H1 (cell line): Measurements from ENCODE around the gene CACNA1B.

Experiments
- BRCA1 ChIP-seq: IDR thresholded peaks from 2 replicates; pipeline ENCODE4 v1.6.1; 2012; ENCODE audit warnings: low read depth, low read length, improper control_type of control experiment
- CEBPB ChIP-seq: IDR thresholded peaks from 2 replicates; pipeline ENCODE4 v1.6.1; 2012; ENCODE audit warnings: low read depth, low read length
- CREB1 ChIP-seq: IDR thresholded peaks from 2 replicates; pipeline ENCODE4 v1.6.1; 2012; ENCODE audit warnings: inconsistent platforms
- E2F6 ChIP-seq: IDR thresholded peaks from 2 replicates; pipeline ENCODE4 v1.6.1; 2012; ENCODE audit warnings: inconsistent platforms
- EP300 ChIP-seq, 2 experiments: IDR thresholded peaks; 1 replicate in 1 of 2; 2 replicates in 1 of 2; pipeline ENCODE4 v1.6.1; 2011 to 2012; ENCODE audit warnings: low read depth in 2 of 2, low read length in 2 of 2, mild to moderate bottlenecking in 2 of 2, borderline replicate concordance in 1 of 2, inconsistent platforms in 1 of 2, moderate library complexity in 1 of 2
- HDAC6 ChIP-seq: IDR thresholded peaks from one replicate; pipeline ENCODE4 v1.7.1; 2012; ENCODE audit warnings: low read depth, mild to moderate bottlenecking, inconsistent platforms, low read length, moderate library complexity
- POLR2A ChIP-seq, 2 experiments: IDR thresholded peaks; 1 replicate in 1 of 2; 2 replicates in 1 of 2; pipeline ENCODE4 v1.6.1; 2011; ENCODE audit warnings: low read depth in 2 of 2, low read length in 2 of 2, mild to moderate bottlenecking in 2 of 2; ENCODE audit errors: control extremely low read depth in 1 of 2
- POLR2AphosphoS5 ChIP-seq: IDR thresholded peaks from 2 replicates; pipeline ENCODE4 v1.6.1; 2011; ENCODE audit warnings: low read depth, low read length
- RAD21 ChIP-seq, 2 experiments: IDR thresholded peaks in 1 of 2; conservative IDR thresholded peaks in 1 of 2; 2 replicates each; pipeline ENCODE4 v1.6.1; 2011; ENCODE audit warnings: low read depth in 2 of 2, low read length in 2 of 2, improper control_type of control experiment in 1 of 2, inconsistent platforms in 1 of 2, mild to moderate bottlenecking in 1 of 2, moderate library complexity in 1 of 2
- RFX5 ChIP-seq: IDR thresholded peaks from 2 replicates; pipeline ENCODE4 v1.6.1; 2011; ENCODE audit warnings: low read depth, low read length, improper control_type of control experiment, borderline replicate concordance
- RXRA ChIP-seq: IDR thresholded peaks from 2 replicates; pipeline ENCODE4 v1.6.1; 2011; ENCODE audit warnings: low read depth, mild to moderate bottlenecking, low read length, moderate library complexity; ENCODE audit not compliant: insufficient read depth
- SIX5 ChIP-seq: IDR thresholded peaks from 2 replicates; pipeline ENCODE4 v1.6.1; 2011; ENCODE audit warnings: mild to moderate bottlenecking, low read depth, low read length
- TF ChIP-seq, protein P1 (sequence below), 3 experiments: IDR thresholded peaks; 1 replicate in 2 of 3; 2 replicates in 1 of 3; pipeline versions ENCODE4 v1.5.1 to v1.6.1; 2011; ENCODE audit warnings: low read length in 3 of 3, mild to moderate bottlenecking in 3 of 3, inconsistent platforms in 2 of 3, low read depth in 1 of 3, moderate library complexity in 1 of 3; ENCODE audit not compliant: insufficient read depth in 1 of 3; ENCODE audit errors: control extremely low read depth in 1 of 3
- TF ChIP-seq, protein P2 (sequence below): IDR thresholded peaks from 2 replicates; pipeline ENCODE4 v1.6.1; 2011; ENCODE audit warnings: low read length, improper control_type of control experiment

DNA sequence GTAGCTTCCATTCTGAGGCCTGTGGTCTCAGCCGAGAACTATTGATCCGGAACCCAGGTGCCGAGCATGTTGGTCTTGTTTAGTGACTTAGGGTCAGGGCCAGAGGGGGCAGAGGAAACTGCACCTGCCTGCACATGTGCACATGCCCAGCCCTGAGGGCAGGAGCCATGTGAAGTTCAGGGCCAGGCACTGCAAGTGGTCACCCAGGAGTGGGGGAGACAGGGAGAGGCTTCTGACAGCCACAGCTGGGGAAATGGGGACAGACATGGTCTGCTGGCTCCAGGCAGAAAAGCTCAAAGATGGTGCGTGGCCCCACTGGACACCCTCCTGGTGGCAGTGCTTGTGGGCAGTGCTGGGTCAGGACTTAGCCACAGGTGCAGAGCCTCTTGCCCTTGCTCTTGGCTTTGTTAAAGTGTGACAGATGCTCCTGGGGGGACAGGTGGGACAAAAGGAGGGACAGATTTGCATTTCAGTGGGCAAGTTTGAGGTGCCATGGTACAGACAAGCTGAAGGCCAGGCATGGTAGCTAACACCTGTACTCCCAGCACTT lies 134.4 kb downstream of the CACNA1B start:
- no peak for TF ChIP-seq RAD21 (IDR thresholded peaks at IDR 0.05 in 1 of 2, conservative IDR thresholded peaks at IDR 0.05 in 1 of 2; ENCODE audit: low read depth in 2 of 2, low read length in 2 of 2)
- TF ChIP-seq, protein P1, sequence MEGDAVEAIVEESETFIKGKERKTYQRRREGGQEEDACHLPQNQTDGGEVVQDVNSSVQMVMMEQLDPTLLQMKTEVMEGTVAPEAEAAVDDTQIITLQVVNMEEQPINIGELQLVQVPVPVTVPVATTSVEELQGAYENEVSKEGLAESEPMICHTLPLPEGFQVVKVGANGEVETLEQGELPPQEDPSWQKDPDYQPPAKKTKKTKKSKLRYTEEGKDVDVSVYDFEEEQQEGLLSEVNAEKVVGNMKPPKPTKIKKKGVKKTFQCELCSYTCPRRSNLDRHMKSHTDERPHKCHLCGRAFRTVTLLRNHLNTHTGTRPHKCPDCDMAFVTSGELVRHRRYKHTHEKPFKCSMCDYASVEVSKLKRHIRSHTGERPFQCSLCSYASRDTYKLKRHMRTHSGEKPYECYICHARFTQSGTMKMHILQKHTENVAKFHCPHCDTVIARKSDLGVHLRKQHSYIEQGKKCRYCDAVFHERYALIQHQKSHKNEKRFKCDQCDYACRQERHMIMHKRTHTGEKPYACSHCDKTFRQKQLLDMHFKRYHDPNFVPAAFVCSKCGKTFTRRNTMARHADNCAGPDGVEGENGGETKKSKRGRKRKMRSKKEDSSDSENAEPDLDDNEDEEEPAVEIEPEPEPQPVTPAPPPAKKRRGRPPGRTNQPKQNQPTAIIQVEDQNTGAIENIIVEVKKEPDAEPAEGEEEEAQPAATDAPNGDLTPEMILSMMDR (IDR thresholded peaks at IDR 0.05; ENCODE audit: control extremely low read depth in 1 of 3, insufficient read depth in 1 of 3, low read depth in 1 of 3, low read length in 3 of 3), result no peak
- no peak for TF ChIP-seq HDAC6
- no peak for TF ChIP-seq POLR2A (IDR thresholded peaks at IDR 0.05; ENCODE audit: control extremely low read depth in 1 of 2, low read depth in 2 of 2, low read length in 2 of 2)
- no peak for TF ChIP-seq E2F6
- TF ChIP-seq EP300 (IDR thresholded peaks at IDR 0.05; ENCODE audit: borderline replicate concordance in 1 of 2, low read depth in 2 of 2, low read length in 2 of 2), result no peak
- no peak for TF ChIP-seq SIX5
- TF ChIP-seq, protein P2, sequence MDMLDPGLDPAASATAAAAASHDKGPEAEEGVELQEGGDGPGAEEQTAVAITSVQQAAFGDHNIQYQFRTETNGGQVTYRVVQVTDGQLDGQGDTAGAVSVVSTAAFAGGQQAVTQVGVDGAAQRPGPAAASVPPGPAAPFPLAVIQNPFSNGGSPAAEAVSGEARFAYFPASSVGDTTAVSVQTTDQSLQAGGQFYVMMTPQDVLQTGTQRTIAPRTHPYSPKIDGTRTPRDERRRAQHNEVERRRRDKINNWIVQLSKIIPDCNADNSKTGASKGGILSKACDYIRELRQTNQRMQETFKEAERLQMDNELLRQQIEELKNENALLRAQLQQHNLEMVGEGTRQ, result no peak
- TF ChIP-seq RFX5, result no peak
- TF ChIP-seq CEBPB, result no peak
- TF ChIP-seq CREB1, result no peak
- no peak for TF ChIP-seq BRCA1
- TF ChIP-seq RXRA, result no peak
- TF ChIP-seq POLR2AphosphoS5, result no peak
